ENCODE measurements around the gene ZBED6.
"Not testable (repeated sequence)": the region's sequence is repeated elsewhere in the genome, so short reads cannot be mapped to it uniquely, and the experiment has no call there.

ZBED6 gene

DNA sequence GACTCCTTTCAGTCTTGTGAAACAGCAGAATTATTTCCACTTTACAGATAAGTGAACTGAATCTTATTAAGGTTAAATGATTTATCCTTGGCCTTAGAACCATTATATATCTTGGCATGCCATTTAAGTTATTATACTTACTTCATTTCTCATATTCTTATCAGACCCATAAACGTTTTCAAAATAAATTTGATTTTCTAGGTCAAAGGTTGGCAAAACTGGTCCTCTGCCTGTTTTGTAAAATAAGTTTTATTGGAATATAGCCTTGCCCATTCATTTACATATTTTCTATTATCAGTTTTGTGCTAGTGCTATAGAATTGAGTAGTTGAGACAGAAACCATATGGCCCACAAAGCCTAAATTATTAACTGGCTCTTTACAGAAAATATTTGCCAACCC lies 33.1 kb downstream of the ZBED6 start:
- POLR2A ChIA-PET: no interaction called here
- H3K4me3 ChIP-seq (ENCODE audit: low read depth, low read length): no peak overlapping the region
- TF ChIP-seq, protein P1, sequence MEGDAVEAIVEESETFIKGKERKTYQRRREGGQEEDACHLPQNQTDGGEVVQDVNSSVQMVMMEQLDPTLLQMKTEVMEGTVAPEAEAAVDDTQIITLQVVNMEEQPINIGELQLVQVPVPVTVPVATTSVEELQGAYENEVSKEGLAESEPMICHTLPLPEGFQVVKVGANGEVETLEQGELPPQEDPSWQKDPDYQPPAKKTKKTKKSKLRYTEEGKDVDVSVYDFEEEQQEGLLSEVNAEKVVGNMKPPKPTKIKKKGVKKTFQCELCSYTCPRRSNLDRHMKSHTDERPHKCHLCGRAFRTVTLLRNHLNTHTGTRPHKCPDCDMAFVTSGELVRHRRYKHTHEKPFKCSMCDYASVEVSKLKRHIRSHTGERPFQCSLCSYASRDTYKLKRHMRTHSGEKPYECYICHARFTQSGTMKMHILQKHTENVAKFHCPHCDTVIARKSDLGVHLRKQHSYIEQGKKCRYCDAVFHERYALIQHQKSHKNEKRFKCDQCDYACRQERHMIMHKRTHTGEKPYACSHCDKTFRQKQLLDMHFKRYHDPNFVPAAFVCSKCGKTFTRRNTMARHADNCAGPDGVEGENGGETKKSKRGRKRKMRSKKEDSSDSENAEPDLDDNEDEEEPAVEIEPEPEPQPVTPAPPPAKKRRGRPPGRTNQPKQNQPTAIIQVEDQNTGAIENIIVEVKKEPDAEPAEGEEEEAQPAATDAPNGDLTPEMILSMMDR (IDR thresholded peaks at IDR 0.05; ENCODE audit: insufficient read depth, low read length, missing control alignments): no peak
- CTCF ChIA-PET: no interaction called here
- DNase-seq (ENCODE audit: low read depth, low spot score): no peak

DNA sequence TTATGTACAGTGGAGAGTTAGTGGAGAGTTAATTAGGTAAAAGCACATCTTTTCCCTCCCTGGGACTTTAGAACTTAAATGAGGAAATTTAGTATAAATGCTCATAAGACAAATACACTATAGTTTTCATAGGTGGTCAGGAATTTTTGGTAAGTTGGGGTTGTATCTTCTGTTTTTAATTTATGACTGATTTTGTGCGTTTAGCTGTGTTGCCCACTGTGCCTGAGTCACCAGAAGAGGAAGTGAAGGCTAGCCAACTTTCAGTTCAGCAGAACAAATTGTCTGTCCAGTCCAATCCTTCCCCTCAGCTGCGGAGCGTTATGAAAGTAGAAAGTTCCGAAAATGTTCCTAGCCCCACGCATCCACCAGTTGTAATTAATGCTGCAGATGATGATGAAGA lies 33.8 kb downstream of the ZBED6 start:
- DNase-seq (ENCODE audit: low read depth, low spot score); H3K4me3 ChIP-seq (ENCODE audit: low read depth, low read length); POLR2A ChIA-PET: not testable (repeated sequence)
- CTCF ChIA-PET: interaction anchor here (0.8 kb wide), 1 partner anchor 19 kb away, joined by 3 read pairs; no protein-coding TSS in a partner anchor

DNA sequence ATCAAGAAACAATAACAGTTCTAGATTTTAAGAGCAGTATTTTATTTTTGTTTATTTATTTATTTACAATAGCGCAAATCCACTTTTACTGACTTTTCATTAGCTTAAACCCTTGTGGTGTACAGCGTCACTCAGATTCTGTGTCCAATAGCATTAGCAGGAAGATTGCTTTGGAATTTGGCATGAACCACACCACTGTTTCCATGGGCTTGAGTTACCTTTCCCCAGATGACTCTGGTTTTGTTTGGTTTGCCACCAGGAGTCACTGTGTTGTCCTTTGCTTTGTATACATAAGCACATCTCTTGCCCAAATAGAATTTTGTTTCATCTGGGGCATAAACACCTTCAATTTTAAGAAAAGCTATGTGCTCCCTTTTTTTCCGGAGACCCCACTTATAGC lies 40.1 kb downstream of the ZBED6 start:
- no peak overlapping the region for H3K4me3 ChIP-seq (ENCODE audit: low read depth, low read length)
- no peak for DNase-seq (ENCODE audit: low read depth, low spot score)
- ChIA-PET CTCF (interaction anchor here (1.7 to 3.3 kb wide), 2 partner anchors 10 to 293 kb away, joined by 7 to 17 read pairs; no protein-coding TSS in a partner anchor), POLR2A (no interaction called here)
- TF ChIP-seq, protein P1 (IDR thresholded peaks at IDR 0.05; ENCODE audit: insufficient read depth, low read length, missing control alignments): no peak

DNA sequence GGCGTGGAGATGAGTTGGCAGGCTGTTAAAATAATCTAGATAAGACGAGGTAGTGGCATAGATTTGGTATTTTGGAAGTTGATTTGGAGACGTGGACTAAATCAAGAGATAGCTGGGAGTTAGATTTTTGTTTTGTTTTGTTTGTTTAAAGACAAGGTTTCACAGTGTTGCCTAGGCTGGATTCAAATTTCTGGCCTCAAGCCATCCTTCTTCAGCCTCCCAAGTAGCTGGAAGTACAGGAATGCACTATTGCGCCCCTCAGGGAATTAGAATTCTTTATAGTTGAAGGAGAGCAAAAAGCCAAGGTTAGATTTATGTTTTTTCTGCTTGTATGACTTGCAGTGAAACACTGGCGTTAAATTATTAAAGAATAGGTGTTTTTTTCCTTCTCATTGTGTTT lies 43.7 kb downstream of the ZBED6 start:
- POLR2A ChIA-PET: no interaction called here
- TF ChIP-seq, protein P1 (IDR thresholded peaks at IDR 0.05; ENCODE audit: insufficient read depth, low read length, missing control alignments): no peak
- CTCF ChIA-PET: interaction anchor here (1.7 kb wide), 1 partner anchor 289 kb away, joined by 3 read pairs; no protein-coding TSS in a partner anchor

DNA sequence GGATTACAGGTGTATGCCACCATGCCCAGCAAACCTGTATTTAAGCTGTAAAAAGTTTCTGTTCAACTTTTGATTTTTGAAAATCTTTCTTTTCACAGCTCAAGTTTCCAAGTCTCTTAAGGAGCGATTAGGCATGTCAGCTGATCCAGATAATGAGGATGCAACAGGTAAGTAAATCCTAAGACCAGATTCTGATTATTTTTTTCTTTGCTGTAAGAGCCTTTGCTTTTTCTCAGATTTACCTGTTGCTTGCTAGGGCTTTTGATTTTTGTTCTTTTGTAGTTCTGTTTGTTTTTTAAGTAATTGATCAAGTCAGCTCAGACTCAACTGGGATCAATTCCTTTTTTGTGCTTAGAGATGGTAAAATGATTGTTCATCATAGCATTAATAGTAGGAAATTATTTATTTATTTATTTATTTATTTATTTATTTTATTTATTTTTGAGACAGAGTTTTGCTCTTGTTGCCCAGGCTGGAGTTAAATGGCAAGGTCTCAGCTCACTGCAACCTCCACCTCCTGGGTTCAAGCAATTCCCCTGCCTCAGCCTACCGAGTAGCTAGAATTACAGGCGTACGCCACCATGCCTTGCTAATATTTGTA lies 44.9 kb downstream of the ZBED6 start:
- CTCF ChIA-PET: interaction anchor here (1.3 to 1.7 kb wide), 2 partner anchors 10 to 287 kb away, joined by 3 to 4 read pairs; no protein-coding TSS in a partner anchor
- TF ChIP-seq, protein P1 (IDR thresholded peaks at IDR 0.05; ENCODE audit: insufficient read depth, low read length, missing control alignments): no peak
- no peak overlapping the region for H3K4me3 ChIP-seq (ENCODE audit: low read depth, low read length)
- POLR2A ChIA-PET: no interaction called here
- DNase-seq (ENCODE audit: low read depth, low spot score): no peak

More for the DNA sequence above, 43.7 kb downstream of the ZBED6 start:
- no peak overlapping the region for H3K4me3 ChIP-seq (ENCODE audit: low read depth, low read length)
- DNase-seq (ENCODE audit: low read depth, low spot score): peak; percentile 71

DNA sequence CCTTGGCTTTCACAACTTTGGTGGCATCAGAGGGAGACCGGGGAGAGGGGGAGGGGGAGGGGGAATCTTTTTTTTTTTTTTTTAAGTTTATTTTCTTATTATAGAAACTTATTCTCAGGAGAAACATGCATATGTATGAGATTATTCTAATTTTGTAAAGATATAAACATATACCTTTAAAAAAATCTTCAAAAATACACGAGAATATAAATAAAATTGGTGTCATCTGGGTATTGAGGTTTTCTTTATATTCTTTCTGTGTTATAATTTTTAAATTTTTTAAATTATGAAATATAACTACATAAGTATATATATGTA lies 47.1 kb downstream of the ZBED6 start:
- ChIA-PET POLR2A (no interaction called here), CTCF (no interaction called here)
- TF ChIP-seq, protein P1 (IDR thresholded peaks at IDR 0.05; ENCODE audit: insufficient read depth, low read length, missing control alignments): no peak
- no peak for DNase-seq (ENCODE audit: low read depth, low spot score)
- H3K4me3 ChIP-seq (ENCODE audit: low read depth, low read length): no peak overlapping the region

DNA sequence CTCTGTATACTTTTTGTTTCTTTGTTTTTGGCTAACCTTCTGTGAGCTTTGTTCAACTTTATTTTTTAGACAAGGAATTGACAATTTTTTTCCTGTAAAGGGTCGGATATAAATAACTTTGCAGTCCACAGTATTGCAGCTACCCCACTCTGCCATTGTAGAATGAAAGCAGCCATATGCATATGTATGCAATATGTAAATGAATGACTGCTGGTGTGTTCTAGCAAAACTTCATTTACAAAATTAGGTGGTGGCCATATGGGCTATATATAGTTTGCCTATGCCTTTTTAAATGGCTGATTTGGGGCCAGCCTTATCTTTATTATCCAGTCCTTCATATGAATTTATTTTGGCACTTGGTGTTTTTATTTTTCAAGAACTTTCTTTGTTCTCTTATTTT lies 48.0 kb downstream of the ZBED6 start:
- POLR2A ChIA-PET: no interaction called here
- TF ChIP-seq, protein P1 (IDR thresholded peaks at IDR 0.05; ENCODE audit: insufficient read depth, low read length, missing control alignments): no peak
- no peak overlapping the region for H3K4me3 ChIP-seq (ENCODE audit: low read depth, low read length)
- CTCF ChIA-PET: no interaction called here
- DNase-seq (ENCODE audit: low read depth, low spot score): no peak

All from AG04449 (cell line).